SK-N-SH (cell line): ENCODE measurements around the gene VN1R4. TPM values are rescaled to one million over a fixed set of nuclear protein-coding genes. Genes with fewer than 3 reads are reported as not detected.
"Not testable (repeated sequence)": the region's sequence is repeated elsewhere in the genome, so short reads cannot be mapped to it uniquely, and the experiment has no call there.

Experiments
- CTCF ChIA-PET: fragments of 300-600, 350-600 bp; formaldehyde crosslinking; extraction: SDS; loops from one replicate; lab custom pipeline; 2021; lab: Yijun Ruan, JAX
- POLR2A ChIA-PET: fragments of 350-600 bp; sonication (Branson Sonifier 250); formaldehyde crosslinking; extraction: SDS; loops from one replicate; lab custom pipeline; 2020; ENCODE audit warnings: antibody characterized with exemption, inconsistent platforms; lab: Yijun Ruan, JAX
- DNase-seq: peaks from one replicate; pipeline ENCODE4 v3.0.0; 2012
- H2AFZ ChIP-seq: fragments of 200-600 bp; sonication (generic); 2 replicates; pipeline ENCODE4 v1.8.1; 2016; ENCODE audit warnings: antibody characterized with exemption, mild to moderate bottlenecking, low read depth
- H3F3A ChIP-seq: fragments of 200-600 bp; sonication (generic); replicated peaks from 2 replicates; pipeline ENCODE3; 2016; ENCODE audit warnings: antibody characterized with exemption, mild to moderate bottlenecking; ENCODE audit not compliant: insufficient read depth
- H3K27ac ChIP-seq, 2 experiments: fragments of 200-500 bp in 1 of 2; fragments of 200-600 bp in 1 of 2; sonication (Bioruptor generic) in 1 of 2; sonication (generic), shearing (Covaris generic) in 1 of 2; 2 replicates each; pipeline versions ENCODE4 v1.5.1 to v1.6.1; 2014 to 2016; ENCODE audit warnings: low read depth in 2 of 2, inconsistent platforms in 1 of 2, low read length in 1 of 2, mild to moderate bottlenecking in 1 of 2, mixed read lengths in 1 of 2
- H3K27me3 ChIP-seq: fragments of 200-600 bp; sonication (generic), shearing (Covaris generic); 2 replicates; pipeline ENCODE4 v1.6.1; 2016; ENCODE audit warnings: mixed run types; ENCODE audit not compliant: insufficient read depth
- H3K36me3 ChIP-seq, 2 experiments: fragments of 200-500 bp in 1 of 2; fragments of 200-600 bp in 1 of 2; sonication (Bioruptor generic) in 1 of 2; sonication (generic) in 1 of 2; replicated peaks in 1 of 2; 2 replicates each; pipeline versions ENCODE3 to v1.5.1; 2014 to 2016; ENCODE audit warnings: low read length in 1 of 2, mild to moderate bottlenecking in 1 of 2; ENCODE audit not compliant: insufficient read depth in 2 of 2, control insufficient read depth in 1 of 2
- H3K4me1 ChIP-seq, 2 experiments: fragments of 200-500 bp in 1 of 2; fragments of 200-600 bp in 1 of 2; sonication (Bioruptor generic) in 1 of 2; sonication (generic), shearing (Covaris generic) in 1 of 2; 2 replicates each; pipeline versions ENCODE4 v1.5.1 to v1.6.1; 2014 to 2016; ENCODE audit warnings: low read depth in 1 of 2, low read length in 1 of 2, mixed run types in 1 of 2; ENCODE audit not compliant: insufficient read depth in 2 of 2, control insufficient read depth in 1 of 2
- H3K4me2 ChIP-seq: fragments of 200-600 bp; sonication (generic), shearing (Covaris generic); 2 replicates; pipeline ENCODE4 v1.6.1; 2017; ENCODE audit warnings: mixed run types
- H3K4me3 ChIP-seq, 2 experiments: fragments of 200-500 bp in 1 of 2; fragments of 200-600 bp in 1 of 2; sonication (Bioruptor generic) in 1 of 2; sonication (generic), shearing (Covaris generic) in 1 of 2; 2 replicates each; pipeline versions ENCODE4 v1.5.1 to v1.8.1; 2014 to 2016; ENCODE audit warnings: low read depth in 2 of 2, inconsistent platforms in 1 of 2, low read length in 1 of 2, mild to moderate bottlenecking in 1 of 2, mixed read lengths in 1 of 2, moderate library complexity in 1 of 2
- H3K79me2 ChIP-seq: fragments of 200-600 bp; sonication (generic); 2 replicates; pipeline ENCODE4 v1.8.1; 2017; ENCODE audit warnings: mild to moderate bottlenecking; ENCODE audit not compliant: insufficient read depth
- H3K9ac ChIP-seq: fragments of 200-600 bp; sonication (generic); 2 replicates; pipeline ENCODE4 v1.6.1; 2017; ENCODE audit warnings: mixed run types
- H3K9me2 ChIP-seq: fragments of 200-600 bp; sonication (generic); 2 replicates; pipeline ENCODE4 v1.6.1; 2017; ENCODE audit warnings: mixed run types
- H3K9me3 ChIP-seq: fragments of 200-600 bp; sonication (generic); 2 replicates; pipeline ENCODE4 v1.6.1; 2017; ENCODE audit warnings: mixed run types, mild to moderate bottlenecking, moderate library complexity
- H4K20me1 ChIP-seq: fragments of 200-600 bp; sonication (generic); 2 replicates; pipeline ENCODE4 v1.6.1; 2017; ENCODE audit warnings: mild to moderate bottlenecking, mixed run types; ENCODE audit not compliant: insufficient read depth
- CHD2 ChIP-seq: fragments of 150-350 bp; IDR thresholded peaks from 2 replicates; pipeline ENCODE4 v1.6.1; 2018; ENCODE audit warnings: low read length; ENCODE audit not compliant: partially characterized antibody
- EP300 ChIP-seq, 2 experiments: IDR thresholded peaks; 2 replicates each; pipeline versions ENCODE4 v1.4.0 to v1.6.1; 2012; ENCODE audit warnings: borderline replicate concordance in 1 of 2, low read depth in 1 of 2, low read length in 1 of 2
- FOXJ3 ChIP-seq: sonication (generic); formaldehyde crosslinking; IDR thresholded peaks from 2 replicates; pipeline ENCODE4 v1.5.1; 2020; ENCODE audit warnings: mild to moderate bottlenecking, missing genetic modification reagents
- FOXM1 ChIP-seq: IDR thresholded peaks from 2 replicates; pipeline ENCODE4 v1.4.0; 2012; ENCODE audit warnings: low read depth, mild to moderate bottlenecking
- GABPA ChIP-seq: IDR thresholded peaks from 2 replicates; pipeline ENCODE4 v1.4.0; 2012; ENCODE audit warnings: low read depth, mild to moderate bottlenecking
- GATA2 ChIP-seq: sonication (generic); formaldehyde crosslinking; IDR thresholded peaks from 2 replicates; pipeline ENCODE4 v1.5.0; 2020; ENCODE audit warnings: mild to moderate bottlenecking, missing genetic modification reagents
- MEF2A ChIP-seq: IDR thresholded peaks from 2 replicates; pipeline ENCODE4 v1.4.0; 2012; ENCODE audit warnings: low read depth, borderline replicate concordance
- RAD21 ChIP-seq: IDR thresholded peaks from 2 replicates; pipeline ENCODE4 v1.6.1; 2012; ENCODE audit warnings: mild to moderate bottlenecking, low read length
- RCOR1 ChIP-seq: fragments of 150-350 bp; IDR thresholded peaks from 2 replicates; pipeline ENCODE4 v1.6.1; 2017; ENCODE audit warnings: antibody characterized with exemption, low read length
- SIN3A ChIP-seq: IDR thresholded peaks from 2 replicates; pipeline ENCODE4 v1.6.1; 2012; ENCODE audit warnings: low read depth, mild to moderate bottlenecking, low read length, moderate library complexity, borderline replicate concordance
- SMC3 ChIP-seq: IDR thresholded peaks from 2 replicates; pipeline ENCODE4 v1.6.1; 2012; ENCODE audit warnings: low read depth, low read length, improper control_type of control experiment
- TEAD4 ChIP-seq: IDR thresholded peaks from 2 replicates; pipeline ENCODE4 v1.4.0; 2012; ENCODE audit warnings: mild to moderate bottlenecking, borderline replicate concordance; ENCODE audit not compliant: insufficient read depth
- WGBS: methylation state at CpG from one replicate; pipeline ENCODE4 v1.1.6; 2017; ENCODE audit warnings: low lambda C conversion rate; 5-methylcytosine and 5-hydroxymethylcytosine counted together
- polyA plus RNA-seq, 3 experiments: library from polyadenylated mRNA; depleted of rRNA; stranded (reverse); fragments of >200 nt; gene quantifications; 2 replicates each; pipeline ENCODE4 v1.2.3, GENCODE V29; 2012
- TF ChIP-seq, protein P1 (sequence below): IDR thresholded peaks from 2 replicates; pipeline ENCODE4; 2012
- TF ChIP-seq, protein P2 (sequence below): fragments of 200-600 bp; sonication (generic); IDR thresholded peaks from 2 replicates; pipeline ENCODE4 v1.6.1; 2017; ENCODE audit warnings: antibody characterized with exemption, mild to moderate bottlenecking, moderate library complexity
- TF ChIP-seq, protein P3 (sequence below): fragments of 150-350 bp; IDR thresholded peaks from 2 replicates; pipeline ENCODE4 v1.6.1; 2017; ENCODE audit warnings: antibody characterized with exemption, low read length, low read depth, borderline replicate concordance
- TF ChIP-seq, protein P4 (sequence below): IDR thresholded peaks from 2 replicates; pipeline ENCODE4 v1.4.0; 2012; ENCODE audit warnings: low read depth, borderline replicate concordance

Gene VN1R4
- polyA plus RNA-seq, 1 of the 3 experiments (the other 2 are of a cell fraction) = not detected

DNA sequence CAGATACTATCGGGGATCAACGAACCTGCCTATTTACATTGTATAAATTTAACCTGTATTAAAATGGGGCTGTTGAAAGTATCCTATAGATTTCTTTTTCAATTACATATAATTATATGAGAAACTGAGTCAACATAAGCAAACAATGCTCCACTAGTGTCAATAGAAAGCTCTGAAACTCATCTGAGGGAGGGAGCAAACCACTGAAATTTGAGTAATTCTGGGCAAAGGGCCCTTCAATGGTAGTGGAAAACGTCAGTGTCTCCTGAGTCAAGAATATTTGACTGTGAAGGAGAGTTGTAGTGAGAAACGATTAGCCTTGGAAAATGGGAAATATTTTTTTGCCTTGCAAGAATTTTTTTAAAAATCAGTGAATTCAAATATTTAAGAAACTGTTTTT is 17.6 kb upstream of the VN1R4 start:
- Histone ChIP-seq H3K4me1 (no peaks in the 10 kb centered on the region), H3F3A (no peaks in the 10 kb centered on the region), H3K4me3 (no peak overlapping the region), H3K9ac (no peak overlapping the region), H3K79me2 (no peaks in the 10 kb centered on the region), H4K20me1 (no peaks in the 10 kb centered on the region), H3K4me2 (no peak overlapping the region), H3K27me3 (no peaks in the 10 kb centered on the region), H3K9me3 (no peaks in the 10 kb centered on the region; the same call in 1 of the 2 replicates), H3K27ac (no peak overlapping the region), H2AFZ (no peak overlapping the region), H3K9me2 (no peaks in the 10 kb centered on the region), H3K36me3 (no peaks in the 10 kb centered on the region)
- POLR2A ChIA-PET = no interaction called here
- CTCF ChIA-PET = interaction anchor here (1.0 kb wide), 1 partner anchor 121 kb away, joined by 4 read pairs; no protein-coding TSS in a partner anchor
- no peak for DNase-seq
- 7% methylated on average over 4 of the region's 4 CpGs for WGBS
- TF ChIP-seq RCOR1 = no peak
- TF ChIP-seq EP300 (IDR thresholded peaks at IDR 0.05; ENCODE audit: borderline replicate concordance in 1 of 2, low read depth in 1 of 2, low read length in 1 of 2) = no peak
- no peak for TF ChIP-seq GABPA
- TF ChIP-seq, protein P1, sequence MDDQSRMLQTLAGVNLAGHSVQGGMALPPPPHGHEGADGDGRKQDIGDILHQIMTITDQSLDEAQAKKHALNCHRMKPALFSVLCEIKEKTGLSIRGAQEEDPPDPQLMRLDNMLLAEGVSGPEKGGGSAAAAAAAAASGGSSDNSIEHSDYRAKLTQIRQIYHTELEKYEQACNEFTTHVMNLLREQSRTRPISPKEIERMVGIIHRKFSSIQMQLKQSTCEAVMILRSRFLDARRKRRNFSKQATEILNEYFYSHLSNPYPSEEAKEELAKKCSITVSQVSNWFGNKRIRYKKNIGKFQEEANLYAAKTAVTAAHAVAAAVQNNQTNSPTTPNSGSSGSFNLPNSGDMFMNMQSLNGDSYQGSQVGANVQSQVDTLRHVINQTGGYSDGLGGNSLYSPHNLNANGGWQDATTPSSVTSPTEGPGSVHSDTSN = no peak
- TF ChIP-seq SIN3A = no peak
- no peak for TF ChIP-seq MEF2A
- TF ChIP-seq, all 33 proteins: peak for 0

DNA sequence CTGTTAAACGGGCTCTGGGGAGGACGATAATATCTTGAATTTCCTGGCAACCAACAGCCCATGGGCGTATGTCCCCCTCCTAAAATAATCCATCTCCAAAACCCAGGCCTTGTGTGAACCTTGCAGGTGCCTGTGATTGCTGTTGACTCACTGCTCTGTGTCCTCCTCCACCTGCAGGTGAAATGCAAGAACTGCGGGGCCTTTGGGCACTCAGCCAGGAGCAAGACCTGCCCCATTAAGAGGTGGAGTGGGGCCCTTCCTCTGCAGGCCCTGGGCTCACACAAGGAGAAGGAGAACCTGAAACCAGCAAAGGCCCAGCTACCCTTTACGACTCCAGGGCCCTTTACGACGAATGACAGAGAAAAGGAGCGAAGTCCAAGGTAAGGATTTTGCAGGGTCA is 14.4 kb upstream of the VN1R4 start:
- H3K4me3 ChIP-seq, H3K4me1 ChIP-seq, H3K9ac ChIP-seq, CTCF ChIA-PET, H3K36me3 ChIP-seq, H3K9me2 ChIP-seq, H3F3A ChIP-seq, H4K20me1 ChIP-seq, H2AFZ ChIP-seq, POLR2A ChIA-PET, H3K27ac ChIP-seq, H3K9me3 ChIP-seq, H3K79me2 ChIP-seq, DNase-seq, H3K27me3 ChIP-seq, H3K4me2 ChIP-seq: not testable (repeated sequence)
- WGBS = 0% methylated on average over 1 of the region's 8 CpGs

DNA sequence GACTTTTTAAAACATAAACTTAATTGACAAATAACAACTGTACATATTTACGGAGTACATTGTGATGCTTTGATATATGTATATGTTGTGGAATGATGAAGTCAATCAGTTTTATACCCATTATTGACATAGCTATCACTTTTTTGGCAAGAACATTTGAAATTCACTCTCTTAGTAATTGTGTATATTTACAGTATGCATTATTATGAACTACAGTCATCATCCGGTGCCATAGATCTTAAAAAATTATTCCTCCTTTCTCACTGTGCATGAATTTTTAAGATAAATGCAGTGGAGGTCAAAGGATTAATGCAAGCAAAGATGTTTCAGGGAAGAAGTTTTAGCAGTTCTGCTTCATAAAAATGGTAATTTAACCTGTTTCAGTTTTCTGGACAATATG is 8.0 kb upstream of the VN1R4 start:
- ChIA-PET POLR2A (no interaction called here), CTCF (no interaction called here)
- no peaks in the 10 kb centered on the region for H3K4me1 ChIP-seq
- H3K4me2 ChIP-seq = no peak overlapping the region
- H3K79me2 ChIP-seq = no peaks in the 10 kb centered on the region
- H3K36me3 ChIP-seq = no peaks in the 10 kb centered on the region
- no peak overlapping the region for H3K9ac ChIP-seq
- no peaks in the 10 kb centered on the region; the same call in 1 of the 2 replicates for H3K27me3 ChIP-seq
- H3K27ac ChIP-seq = no peak overlapping the region
- no peaks in the 10 kb centered on the region for H3K9me2 ChIP-seq
- no peaks in the 10 kb centered on the region for H3K9me3 ChIP-seq
- no peak overlapping the region for H2AFZ ChIP-seq
- no peak overlapping the region for H3K4me3 ChIP-seq
- no peak for DNase-seq
- no peaks in the 10 kb centered on the region for H3F3A ChIP-seq
- 26% methylated on average over 2 of the region's 2 CpGs for whole genome bisulfite sequencing
- no peaks in the 10 kb centered on the region for H4K20me1 ChIP-seq
- TF ChIP-seq, protein P2, sequence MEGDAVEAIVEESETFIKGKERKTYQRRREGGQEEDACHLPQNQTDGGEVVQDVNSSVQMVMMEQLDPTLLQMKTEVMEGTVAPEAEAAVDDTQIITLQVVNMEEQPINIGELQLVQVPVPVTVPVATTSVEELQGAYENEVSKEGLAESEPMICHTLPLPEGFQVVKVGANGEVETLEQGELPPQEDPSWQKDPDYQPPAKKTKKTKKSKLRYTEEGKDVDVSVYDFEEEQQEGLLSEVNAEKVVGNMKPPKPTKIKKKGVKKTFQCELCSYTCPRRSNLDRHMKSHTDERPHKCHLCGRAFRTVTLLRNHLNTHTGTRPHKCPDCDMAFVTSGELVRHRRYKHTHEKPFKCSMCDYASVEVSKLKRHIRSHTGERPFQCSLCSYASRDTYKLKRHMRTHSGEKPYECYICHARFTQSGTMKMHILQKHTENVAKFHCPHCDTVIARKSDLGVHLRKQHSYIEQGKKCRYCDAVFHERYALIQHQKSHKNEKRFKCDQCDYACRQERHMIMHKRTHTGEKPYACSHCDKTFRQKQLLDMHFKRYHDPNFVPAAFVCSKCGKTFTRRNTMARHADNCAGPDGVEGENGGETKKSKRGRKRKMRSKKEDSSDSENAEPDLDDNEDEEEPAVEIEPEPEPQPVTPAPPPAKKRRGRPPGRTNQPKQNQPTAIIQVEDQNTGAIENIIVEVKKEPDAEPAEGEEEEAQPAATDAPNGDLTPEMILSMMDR = no peak
- TF ChIP-seq, protein P3, sequence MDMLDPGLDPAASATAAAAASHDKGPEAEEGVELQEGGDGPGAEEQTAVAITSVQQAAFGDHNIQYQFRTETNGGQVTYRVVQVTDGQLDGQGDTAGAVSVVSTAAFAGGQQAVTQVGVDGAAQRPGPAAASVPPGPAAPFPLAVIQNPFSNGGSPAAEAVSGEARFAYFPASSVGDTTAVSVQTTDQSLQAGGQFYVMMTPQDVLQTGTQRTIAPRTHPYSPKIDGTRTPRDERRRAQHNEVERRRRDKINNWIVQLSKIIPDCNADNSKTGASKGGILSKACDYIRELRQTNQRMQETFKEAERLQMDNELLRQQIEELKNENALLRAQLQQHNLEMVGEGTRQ = no peak
- TF ChIP-seq FOXM1 = no peak
- TF ChIP-seq CHD2 = no peak
- TF ChIP-seq, protein P1 = no peak
- no peak for TF ChIP-seq SMC3
- no peak for TF ChIP-seq RAD21
- TF ChIP-seq TEAD4 = no peak
- no peak for TF ChIP-seq GATA2 (CRISPR knock-in tag)
- no peak for TF ChIP-seq FOXJ3 (CRISPR knock-in tag)
- TF ChIP-seq, protein P4, sequence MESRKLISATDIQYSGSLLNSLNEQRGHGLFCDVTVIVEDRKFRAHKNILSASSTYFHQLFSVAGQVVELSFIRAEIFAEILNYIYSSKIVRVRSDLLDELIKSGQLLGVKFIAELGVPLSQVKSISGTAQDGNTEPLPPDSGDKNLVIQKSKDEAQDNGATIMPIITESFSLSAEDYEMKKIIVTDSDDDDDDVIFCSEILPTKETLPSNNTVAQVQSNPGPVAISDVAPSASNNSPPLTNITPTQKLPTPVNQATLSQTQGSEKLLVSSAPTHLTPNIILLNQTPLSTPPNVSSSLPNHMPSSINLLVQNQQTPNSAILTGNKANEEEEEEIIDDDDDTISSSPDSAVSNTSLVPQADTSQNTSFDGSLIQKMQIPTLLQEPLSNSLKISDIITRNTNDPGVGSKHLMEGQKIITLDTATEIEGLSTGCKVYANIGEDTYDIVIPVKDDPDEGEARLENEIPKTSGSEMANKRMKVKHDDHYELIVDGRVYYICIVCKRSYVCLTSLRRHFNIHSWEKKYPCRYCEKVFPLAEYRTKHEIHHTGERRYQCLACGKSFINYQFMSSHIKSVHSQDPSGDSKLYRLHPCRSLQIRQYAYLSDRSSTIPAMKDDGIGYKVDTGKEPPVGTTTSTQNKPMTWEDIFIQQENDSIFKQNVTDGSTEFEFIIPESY = no peak
